Embryonic facial prominence (tissue), 1 donor: ENCODE measurements around the gene ZNF10.

Experiments
- DNase-seq: peaks from one replicate; pipeline ENCODE4 v3.0.0-alpha.2; 2016; ENCODE audit errors: extremely low spot score

ZNF10 gene

DNA sequence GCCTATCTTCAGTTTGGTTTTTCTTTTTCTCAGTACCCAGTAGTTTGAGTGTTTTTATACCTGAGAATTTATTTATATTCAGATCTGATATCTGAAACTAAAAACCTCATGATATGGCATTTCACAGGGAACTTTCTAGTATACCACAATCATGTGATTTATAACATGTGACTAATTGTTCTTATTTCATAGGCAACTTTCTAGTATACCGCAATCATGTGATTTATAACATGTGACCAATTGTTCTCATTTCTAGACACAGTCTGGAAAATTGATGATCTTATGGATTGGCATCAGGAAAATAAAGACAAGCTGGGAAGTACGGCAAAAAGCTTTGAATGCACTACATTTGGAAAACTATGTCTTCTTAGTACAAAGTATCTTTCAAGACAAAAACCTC is 71.5 kb downstream of the ZNF10 start:
- no peak for DNase-seq

DNA sequence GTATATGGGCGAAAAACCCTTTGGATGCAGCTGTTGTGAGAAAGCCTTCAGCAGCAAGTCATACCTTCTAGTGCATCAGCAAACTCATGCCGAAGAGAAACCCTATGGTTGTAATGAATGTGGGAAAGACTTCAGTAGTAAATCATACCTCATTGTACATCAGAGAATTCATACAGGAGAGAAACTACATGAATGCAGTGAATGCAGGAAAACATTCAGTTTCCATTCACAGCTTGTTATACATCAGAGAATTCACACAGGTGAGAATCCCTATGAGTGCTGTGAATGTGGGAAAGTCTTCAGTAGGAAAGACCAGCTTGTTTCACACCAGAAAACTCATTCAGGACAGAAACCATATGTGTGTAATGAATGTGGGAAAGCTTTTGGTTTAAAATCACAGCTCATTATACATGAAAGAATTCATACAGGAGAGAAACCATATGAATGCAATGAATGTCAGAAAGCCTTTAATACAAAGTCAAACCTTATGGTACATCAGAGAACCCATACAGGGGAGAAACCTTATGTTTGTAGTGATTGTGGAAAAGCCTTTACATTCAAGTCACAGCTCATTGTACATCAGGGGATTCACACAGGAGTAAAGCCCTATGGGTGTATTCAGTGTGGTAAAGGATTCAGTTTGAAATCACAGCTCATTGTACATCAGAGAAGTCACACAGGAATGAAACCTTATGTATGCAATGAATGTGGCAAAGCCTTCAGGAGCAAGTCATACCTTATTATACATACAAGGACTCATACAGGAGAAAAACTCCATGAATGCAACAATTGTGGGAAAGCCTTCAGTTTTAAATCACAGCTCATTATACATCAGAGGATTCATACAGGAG is 72.3 kb downstream of the ZNF10 start:
- DNase-seq = no peak

GRCh38 chr12:133203344-133204263 is 73.2 kb downstream of the ZNF10 start:
- DNase-seq = no peak

GRCh38 chr12:133204264-133204603 is 73.8 kb downstream of the ZNF10 start:
- no peak for DNase-seq

DNA sequence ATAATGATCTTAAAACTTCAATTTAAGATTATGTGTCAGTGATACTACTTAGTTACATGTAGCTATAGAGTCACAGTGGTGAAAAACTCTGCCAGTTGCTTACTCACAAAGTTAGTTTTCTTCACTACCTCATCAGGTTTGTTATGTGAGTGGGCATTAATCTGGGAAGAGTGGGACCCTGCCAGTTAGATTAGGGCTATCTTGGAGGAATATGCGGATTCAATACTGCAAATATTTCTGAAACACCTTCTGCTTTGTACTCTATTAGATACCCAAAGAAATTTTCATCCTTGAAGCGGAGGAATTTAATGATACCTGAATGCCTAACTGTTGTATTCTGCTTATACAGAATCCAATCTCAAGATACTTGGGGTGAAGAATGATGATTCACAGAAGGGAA is 76.0 kb downstream of the ZNF10 start:
- DNase-seq = no peak
